Liver (tissue), 9 donors: Measurements from ENCODE around the gene HSDL2. TPM values are rescaled to one million over a fixed set of nuclear protein-coding genes. Genes with fewer than 3 reads are reported as not detected.

ENCODE experiments used
- DNase-seq: peaks from one replicate; pipeline ENCODE4 v3.0.0-alpha.2; 2017; ENCODE audit warnings: low spot score
- H3K27ac ChIP-seq, 2 donors: one replicate each; pipeline ENCODE4 v1.7.0; 2013; ENCODE audit warnings: inconsistent platforms in 2 of 2, low read length in 2 of 2, control low read depth in 1 of 2, low read depth in 1 of 2, mild to moderate bottlenecking in 1 of 2
- H3K27me3 ChIP-seq, 4 donors: one replicate each; pipeline versions ENCODE4 v1.6.1 to v1.7.0; 2013; ENCODE audit warnings: low read length in 3 of 4, inconsistent platforms in 1 of 4, mild to moderate bottlenecking in 1 of 4, moderate library complexity in 1 of 4; ENCODE audit not compliant: control insufficient read depth in 4 of 4, insufficient read depth in 4 of 4
- H3K36me3 ChIP-seq, 4 donors: one replicate each; pipeline versions ENCODE4 v1.6.1 to v1.7.0; 2013; ENCODE audit warnings: low read length in 3 of 4, mild to moderate bottlenecking in 3 of 4, low read depth in 1 of 4, moderate library complexity in 1 of 4; ENCODE audit not compliant: control insufficient read depth in 4 of 4, insufficient read depth in 3 of 4
- H3K4me1 ChIP-seq, 4 donors: one replicate each; pipeline versions ENCODE4 v1.6.1 to v1.7.0; 2013; ENCODE audit warnings: low read length in 3 of 4, mild to moderate bottlenecking in 3 of 4, moderate library complexity in 1 of 4; ENCODE audit not compliant: control insufficient read depth in 4 of 4, insufficient read depth in 4 of 4
- H3K4me3 ChIP-seq, 3 donors: one replicate each; pipeline versions ENCODE4 v1.6.1 to v1.7.0; 2013; ENCODE audit warnings: low read length in 3 of 3, control low read depth in 1 of 3, low read depth in 1 of 3, mild to moderate bottlenecking in 1 of 3
- H3K9ac ChIP-seq, 2 donors: one replicate each; pipeline ENCODE4 v1.7.0; 2013; ENCODE audit warnings: low read length in 2 of 2, mild to moderate bottlenecking in 2 of 2, moderate library complexity in 2 of 2, control low read depth in 1 of 2, low read depth in 1 of 2
- H3K9me3 ChIP-seq, 4 donors: one replicate each; pipeline versions ENCODE4 v1.6.1 to v1.7.0; 2013; ENCODE audit warnings: low read length in 3 of 4; ENCODE audit not compliant: control insufficient read depth in 4 of 4
- FOXA2 ChIP-seq: IDR thresholded peaks from 2 replicates; pipeline ENCODE4 v1.6.1; 2016; ENCODE audit warnings: antibody characterized with exemption
- GABPA ChIP-seq, 2 donors: IDR thresholded peaks in 1 of 2; conservative IDR thresholded peaks in 1 of 2; 2 replicates each; pipeline ENCODE4 v1.6.1; 2016; ENCODE audit warnings: antibody characterized with exemption in 2 of 2, mild to moderate bottlenecking in 1 of 2, moderate library complexity in 1 of 2
- HNF4A ChIP-seq, 2 donors: conservative IDR thresholded peaks; 2 replicates each; pipeline ENCODE4 v1.6.1; 2016; ENCODE audit warnings: antibody characterized with exemption in 2 of 2, mild to moderate bottlenecking in 2 of 2
- JUND ChIP-seq, 2 donors: IDR thresholded peaks; 2 replicates each; pipeline ENCODE4 v1.6.1; 2016; ENCODE audit warnings: antibody characterized with exemption in 2 of 2
- RXRA ChIP-seq, 2 donors: IDR thresholded peaks; 2 replicates each; pipeline ENCODE4 v1.6.1; 2017 to 2018; ENCODE audit warnings: antibody characterized with exemption in 2 of 2, mild to moderate bottlenecking in 1 of 2
- SP1 ChIP-seq: IDR thresholded peaks from 2 replicates; pipeline ENCODE4 v1.6.1; 2018; ENCODE audit warnings: antibody characterized with exemption, mild to moderate bottlenecking
- YY1 ChIP-seq: IDR thresholded peaks from 2 replicates; pipeline ENCODE4 v1.6.1; 2016; ENCODE audit warnings: antibody characterized with exemption, mild to moderate bottlenecking
- WGBS: extraction: QIAGEN DNeasy Blood & Tissue Kit; methylation state at CpG from one replicate; pipeline ENCODE4 v1.1.7; 2013; 5-methylcytosine and 5-hydroxymethylcytosine counted together
- polyA plus RNA-seq, 2 donors: library from polyadenylated mRNA; stranded (reverse) in 1 of 2; unstranded in 1 of 2; fragments of 200-250 nt in 1 of 2; fragments of >200 nt in 1 of 2; fragmentation: Nextera tagmentation in 1 of 2; extraction: Ambion mirVana in 1 of 2; gene quantifications; one replicate each; pipeline versions ENCODE4 v1.2.1 to v1.2.3, GENCODE V29; 2013 to 2015
- total RNA-seq, 2 donors: library from RNA; depleted of rRNA; stranded (reverse); fragments of >200 nt; gene quantifications; one replicate each; pipeline ENCODE4 v1.2.3, GENCODE V29; 2014
- TF ChIP-seq, protein P1 (sequence below): IDR thresholded peaks from 2 replicates; pipeline ENCODE4 v1.6.1; 2016; ENCODE audit warnings: antibody characterized with exemption
- TF ChIP-seq, protein P2 (sequence below): IDR thresholded peaks from 2 replicates; pipeline ENCODE4 v1.6.1; 2016; ENCODE audit warnings: antibody characterized with exemption
- TF ChIP-seq, protein P3 (sequence below): IDR thresholded peaks from 2 replicates; pipeline ENCODE4 v1.6.1; 2016; ENCODE audit warnings: antibody characterized with exemption, mild to moderate bottlenecking
- TF ChIP-seq, protein P4 (sequence below): IDR thresholded peaks from 2 replicates; pipeline ENCODE4 v1.6.1; 2016; ENCODE audit warnings: antibody characterized with exemption
- donor health status: healthy.
- donor health status: healthy.
- donor health status: healthy.
- donor health status: healthy.
- donor health status: healthy.

Gene HSDL2
- total and polyA plus RNA-seq, 4 donors: 26.1 to 135 (median 79.6) TPM

DNA sequence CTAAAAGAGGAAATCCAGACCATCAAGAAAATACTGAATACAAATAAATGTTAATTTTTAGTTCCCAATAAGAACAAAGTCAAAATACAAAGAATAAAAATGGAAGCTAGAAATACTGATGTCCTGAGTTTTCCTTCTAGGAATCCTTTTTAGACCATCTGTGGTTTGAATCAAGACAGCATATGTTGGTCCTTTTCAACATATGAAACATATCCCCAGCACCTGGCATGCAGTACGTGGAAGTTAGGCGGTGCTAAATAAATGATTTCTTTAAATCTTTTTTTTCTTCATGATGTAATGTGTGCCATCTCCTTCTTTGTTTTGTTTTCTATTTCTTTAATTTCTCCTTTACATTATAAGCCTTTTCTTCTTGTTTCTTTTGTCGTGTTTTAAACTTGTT is 140.7 kb downstream of the HSDL2 start:
- H3K27ac ChIP-seq: no peak overlapping the region
- 61% methylated on average over 3 of the region's 3 CpGs for WGBS
- TF ChIP-seq SP1: no peak
- TF ChIP-seq JUND (IDR thresholded peaks at IDR 0.05): no peak
- TF ChIP-seq YY1: no peak
- TF ChIP-seq, protein P1, sequence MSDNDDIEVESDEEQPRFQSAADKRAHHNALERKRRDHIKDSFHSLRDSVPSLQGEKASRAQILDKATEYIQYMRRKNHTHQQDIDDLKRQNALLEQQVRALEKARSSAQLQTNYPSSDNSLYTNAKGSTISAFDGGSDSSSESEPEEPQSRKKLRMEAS: no peak
- TF ChIP-seq, protein P2, sequence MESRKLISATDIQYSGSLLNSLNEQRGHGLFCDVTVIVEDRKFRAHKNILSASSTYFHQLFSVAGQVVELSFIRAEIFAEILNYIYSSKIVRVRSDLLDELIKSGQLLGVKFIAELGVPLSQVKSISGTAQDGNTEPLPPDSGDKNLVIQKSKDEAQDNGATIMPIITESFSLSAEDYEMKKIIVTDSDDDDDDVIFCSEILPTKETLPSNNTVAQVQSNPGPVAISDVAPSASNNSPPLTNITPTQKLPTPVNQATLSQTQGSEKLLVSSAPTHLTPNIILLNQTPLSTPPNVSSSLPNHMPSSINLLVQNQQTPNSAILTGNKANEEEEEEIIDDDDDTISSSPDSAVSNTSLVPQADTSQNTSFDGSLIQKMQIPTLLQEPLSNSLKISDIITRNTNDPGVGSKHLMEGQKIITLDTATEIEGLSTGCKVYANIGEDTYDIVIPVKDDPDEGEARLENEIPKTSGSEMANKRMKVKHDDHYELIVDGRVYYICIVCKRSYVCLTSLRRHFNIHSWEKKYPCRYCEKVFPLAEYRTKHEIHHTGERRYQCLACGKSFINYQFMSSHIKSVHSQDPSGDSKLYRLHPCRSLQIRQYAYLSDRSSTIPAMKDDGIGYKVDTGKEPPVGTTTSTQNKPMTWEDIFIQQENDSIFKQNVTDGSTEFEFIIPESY: no peak
- no peak for TF ChIP-seq RXRA (IDR thresholded peaks at IDR 0.05)
- TF ChIP-seq, protein P3, sequence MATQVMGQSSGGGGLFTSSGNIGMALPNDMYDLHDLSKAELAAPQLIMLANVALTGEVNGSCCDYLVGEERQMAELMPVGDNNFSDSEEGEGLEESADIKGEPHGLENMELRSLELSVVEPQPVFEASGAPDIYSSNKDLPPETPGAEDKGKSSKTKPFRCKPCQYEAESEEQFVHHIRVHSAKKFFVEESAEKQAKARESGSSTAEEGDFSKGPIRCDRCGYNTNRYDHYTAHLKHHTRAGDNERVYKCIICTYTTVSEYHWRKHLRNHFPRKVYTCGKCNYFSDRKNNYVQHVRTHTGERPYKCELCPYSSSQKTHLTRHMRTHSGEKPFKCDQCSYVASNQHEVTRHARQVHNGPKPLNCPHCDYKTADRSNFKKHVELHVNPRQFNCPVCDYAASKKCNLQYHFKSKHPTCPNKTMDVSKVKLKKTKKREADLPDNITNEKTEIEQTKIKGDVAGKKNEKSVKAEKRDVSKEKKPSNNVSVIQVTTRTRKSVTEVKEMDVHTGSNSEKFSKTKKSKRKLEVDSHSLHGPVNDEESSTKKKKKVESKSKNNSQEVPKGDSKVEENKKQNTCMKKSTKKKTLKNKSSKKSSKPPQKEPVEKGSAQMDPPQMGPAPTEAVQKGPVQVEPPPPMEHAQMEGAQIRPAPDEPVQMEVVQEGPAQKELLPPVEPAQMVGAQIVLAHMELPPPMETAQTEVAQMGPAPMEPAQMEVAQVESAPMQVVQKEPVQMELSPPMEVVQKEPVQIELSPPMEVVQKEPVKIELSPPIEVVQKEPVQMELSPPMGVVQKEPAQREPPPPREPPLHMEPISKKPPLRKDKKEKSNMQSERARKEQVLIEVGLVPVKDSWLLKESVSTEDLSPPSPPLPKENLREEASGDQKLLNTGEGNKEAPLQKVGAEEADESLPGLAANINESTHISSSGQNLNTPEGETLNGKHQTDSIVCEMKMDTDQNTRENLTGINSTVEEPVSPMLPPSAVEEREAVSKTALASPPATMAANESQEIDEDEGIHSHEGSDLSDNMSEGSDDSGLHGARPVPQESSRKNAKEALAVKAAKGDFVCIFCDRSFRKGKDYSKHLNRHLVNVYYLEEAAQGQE: no peak
- TF ChIP-seq GABPA (IDR thresholded peaks at IDR 0.05 in 1 of 2, conservative IDR thresholded peaks at IDR 0.05 in 1 of 2): no peak
- no peak for TF ChIP-seq FOXA2
- no peak for TF ChIP-seq HNF4A (conservative IDR thresholded peaks at IDR 0.05)
- TF ChIP-seq, protein P4, sequence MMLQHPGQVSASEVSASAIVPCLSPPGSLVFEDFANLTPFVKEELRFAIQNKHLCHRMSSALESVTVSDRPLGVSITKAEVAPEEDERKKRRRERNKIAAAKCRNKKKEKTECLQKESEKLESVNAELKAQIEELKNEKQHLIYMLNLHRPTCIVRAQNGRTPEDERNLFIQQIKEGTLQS: no peak
- H3K27me3 ChIP-seq: no peaks in the 10 kb centered on the region
- no peak overlapping the region for H3K4me3 ChIP-seq
- no peaks in the 10 kb centered on the region for H3K36me3 ChIP-seq
- no peaks in the 10 kb centered on the region for H3K4me1 ChIP-seq
- no peak for DNase-seq
- no peak overlapping the region for H3K9ac ChIP-seq
- no peaks in the 10 kb centered on the region for H3K9me3 ChIP-seq

Other genes with a start within 250 kb of the HSDL2 start
- 10 to 100 TPM in 1 of 2 donors, 1 to 10 TPM in 1; 3.3 to 19.0 TPM for gene SUSD1, start 204.8 kb upstream of the HSDL2 start, total RNA-seq
- gene SUSD1, start 204.8 kb upstream of the HSDL2 start, polyA plus RNA-seq: 1 to 10 TPM; 1.2 to 3.1 TPM
- gene PTBP3, start 46.5 kb upstream of the HSDL2 start, total RNA-seq: 10 to 100 TPM; 11.8 to 34.1 TPM
- 1 to 10 TPM; 4.3 to 6.7 TPM for gene PTBP3, start 46.5 kb upstream of the HSDL2 start, polyA plus RNA-seq
- gene KIAA1958, start 106.7 kb downstream of the HSDL2 start, total RNA-seq: 1 to 10 TPM; 4.5 to 7.1 TPM
- 1 to 10 TPM in 1 of 2 donors, under 1 TPM in 1; 0.99 to 2.1 TPM for gene KIAA1958, start 106.7 kb downstream of the HSDL2 start, polyA plus RNA-seq